Smooth muscle cell of the brain vasculature (primary cell): ENCODE results near the gene SLC25A43.
"Not testable (repeated sequence)": the region's sequence is repeated elsewhere in the genome, so short reads cannot be mapped to it uniquely, and the experiment has no call there.

Source experiments
- DNase-seq: peaks from one replicate; pipeline ENCODE4 v3.0.0-alpha.2; 2012; ENCODE audit warnings: low read depth, low spot score

Gene SLC25A43

GRCh38 chrX:119407681-119408080 lies 8.5 kb downstream of the SLC25A43 start:
- no peak for DNase-seq

- DNase-seq, result no peak
Measured at GRCh38 chrX:119410027-119410819, 11.1 kb downstream of the SLC25A43 start.

- no peak for DNase-seq
Measured at GRCh38 chrX:119410854-119411253, 11.7 kb downstream of the SLC25A43 start.

DNA sequence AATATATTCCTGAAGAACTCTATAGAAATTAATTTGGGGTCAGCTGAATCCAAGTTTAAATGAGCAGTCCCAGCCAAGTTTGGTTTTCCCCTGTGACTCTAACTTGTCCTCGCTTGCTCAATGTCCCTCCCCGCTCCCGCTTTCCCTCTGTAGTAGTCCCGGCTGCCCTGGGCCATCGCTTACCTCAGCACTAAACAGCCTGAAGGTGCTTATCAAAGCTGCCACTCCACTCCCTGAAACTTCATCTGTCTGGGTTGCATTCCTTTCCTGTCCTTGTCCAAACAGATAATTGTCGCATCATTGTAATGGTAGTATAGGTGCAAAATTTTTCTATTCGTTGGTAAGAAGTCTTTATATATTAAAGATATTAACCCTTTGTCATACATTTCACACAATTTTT lies 12.8 kb downstream of the SLC25A43 start:
- DNase-seq, result no peak

GRCh38 chrX:119417376-119417775 lies 18.2 kb downstream of the SLC25A43 start:
- no peak for DNase-seq

- DNase-seq, result no peak
Measured at GRCh38 chrX:119417842-119418241, 18.7 kb downstream of the SLC25A43 start.

- DNase-seq, result no peak
Measured at GRCh38 chrX:119419146-119419545, 20.0 kb downstream of the SLC25A43 start.

DNA sequence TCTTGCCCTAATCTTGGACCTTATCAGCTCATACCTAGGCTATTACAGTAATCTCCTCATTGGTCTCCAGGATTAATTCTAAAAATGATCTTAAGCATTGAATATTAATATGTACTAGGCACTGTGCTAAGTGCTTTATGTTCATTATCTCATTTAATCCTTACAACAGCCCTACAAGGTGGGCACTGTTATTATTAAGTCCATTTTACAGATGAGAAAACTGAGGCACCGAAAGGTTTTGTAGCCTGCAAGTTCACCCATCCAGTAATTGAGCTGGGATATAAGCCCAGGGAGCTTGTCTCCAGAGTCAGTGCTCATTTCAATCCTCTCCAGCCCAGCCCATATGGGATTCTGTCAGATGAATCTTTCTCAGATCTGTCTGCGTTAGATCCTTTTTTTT lies 20.8 kb downstream of the SLC25A43 start:
- DNase-seq, result no peak

- no peak for DNase-seq
Measured at GRCh38 chrX:119421016-119421705, 22.0 kb downstream of the SLC25A43 start.

DNA sequence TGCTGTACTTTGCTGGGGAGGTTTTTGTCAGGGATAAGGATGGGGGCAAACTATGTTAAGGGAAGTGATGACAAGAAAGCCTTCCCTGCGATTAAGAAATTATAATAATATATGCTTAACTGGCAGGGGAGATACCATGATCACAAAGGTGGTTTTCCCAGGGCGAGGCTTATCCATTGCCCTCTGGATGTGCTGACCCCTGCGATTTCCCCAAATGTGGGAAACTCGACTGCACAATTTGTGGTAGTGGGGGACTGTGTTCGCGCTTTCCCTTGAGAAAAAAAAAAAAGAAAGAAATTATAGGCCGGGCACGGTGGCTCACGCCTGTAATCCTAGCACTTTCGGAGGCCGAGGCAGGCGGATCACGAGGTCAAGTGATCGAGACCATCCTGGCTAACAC lies 24.5 kb downstream of the SLC25A43 start:
- DNase-seq, result no peak

- no peak for DNase-seq
Measured at GRCh38 chrX:119424999-119425398, 25.9 kb downstream of the SLC25A43 start.

GRCh38 chrX:119427024-119427794 lies 28.1 kb downstream of the SLC25A43 start:
- DNase-seq, result no peak

- no peak for DNase-seq
Measured at GRCh38 chrX:119427795-119428185, 28.7 kb downstream of the SLC25A43 start.

DNA sequence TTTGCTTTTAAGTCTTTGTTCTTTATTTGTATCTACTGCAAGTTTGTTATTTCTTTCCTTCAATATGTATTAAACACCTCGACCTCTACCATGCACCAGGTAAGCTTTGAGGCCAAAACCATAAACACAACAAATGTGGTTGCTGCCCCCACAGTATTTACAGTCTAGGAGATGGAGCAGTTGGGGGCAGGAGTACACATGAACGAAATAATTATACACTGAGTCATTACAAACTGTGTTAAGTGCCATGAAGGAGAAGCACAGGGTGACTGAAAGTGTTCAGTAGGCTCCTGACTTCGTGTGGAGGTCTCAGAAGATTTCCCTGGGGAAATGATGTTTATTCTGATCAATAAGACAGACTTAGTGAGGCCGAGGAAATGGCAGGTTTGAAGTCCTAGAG lies 30.3 kb downstream of the SLC25A43 start:
- no peak for DNase-seq

- not testable (repeated sequence) for DNase-seq
Measured at GRCh38 chrX:119441295-119441694, 42.2 kb downstream of the SLC25A43 start.

DNA sequence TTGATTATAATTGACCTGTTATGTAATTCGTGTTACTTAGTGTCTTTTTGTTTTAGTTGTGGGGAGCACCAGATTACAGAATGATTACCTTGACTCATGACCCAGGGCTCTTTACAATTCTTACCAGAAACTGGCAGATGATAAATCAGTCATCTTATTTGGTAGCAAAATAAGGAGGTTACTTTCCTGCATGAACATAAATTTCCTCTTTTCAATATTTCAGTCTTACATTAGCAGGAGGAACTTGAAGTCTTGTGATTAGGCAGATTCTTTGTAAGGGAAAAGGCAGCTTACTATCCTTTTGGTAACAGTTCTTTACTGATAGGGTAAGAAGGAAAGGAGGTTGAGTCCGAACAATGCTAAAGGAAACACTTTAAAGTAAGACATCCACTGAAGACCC lies 43.1 kb downstream of the SLC25A43 start:
- no peak for DNase-seq

GRCh38 chrX:119453202-119453601 lies 54.1 kb downstream of the SLC25A43 start:
- DNase-seq, result no peak

DNA sequence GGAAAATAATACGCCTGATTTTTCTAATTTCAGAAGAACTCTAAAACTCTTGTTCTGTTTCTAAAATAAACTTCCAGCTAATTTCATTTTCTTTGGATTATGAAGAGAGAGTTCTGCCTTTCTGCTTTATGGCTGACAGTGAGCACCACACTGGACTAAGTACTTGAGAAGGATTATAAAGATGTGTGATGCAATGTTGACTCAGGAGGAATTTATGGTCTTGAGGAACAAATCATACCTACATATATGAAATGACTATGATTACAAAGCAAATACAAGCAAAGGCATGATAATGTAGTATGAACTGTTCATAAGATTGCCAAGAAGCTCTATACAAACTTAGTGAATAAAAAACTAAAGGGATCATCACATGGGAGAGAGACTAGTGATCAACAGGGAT lies 56.1 kb downstream of the SLC25A43 start:
- no peak for DNase-seq

DNA sequence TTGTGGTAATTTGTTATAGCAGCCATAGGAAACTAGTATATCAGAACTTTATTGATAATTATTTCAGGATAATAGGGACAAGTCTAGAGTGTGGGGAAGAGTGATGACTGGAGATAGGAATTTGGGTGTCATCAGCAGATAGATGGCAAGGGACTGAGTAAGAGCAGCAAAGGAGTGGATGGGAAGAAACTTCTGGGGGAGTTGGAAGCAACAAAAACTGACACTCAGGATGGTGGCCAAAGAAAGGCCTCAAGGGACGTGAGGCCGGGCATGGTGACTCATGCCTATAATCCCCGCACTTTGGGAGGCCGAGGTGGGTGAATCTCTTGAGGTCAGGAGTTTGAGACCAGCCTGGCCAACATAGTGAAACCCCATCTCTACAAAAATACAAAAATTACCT lies 60.0 kb downstream of the SLC25A43 start:
- no peak for DNase-seq

GRCh38 chrX:119465555-119465954 lies 66.4 kb downstream of the SLC25A43 start:
- no peak for DNase-seq

- DNase-seq, result no peak
Measured at GRCh38 chrX:119466970-119467369, 67.8 kb downstream of the SLC25A43 start.

GRCh38 chrX:119467433-119467832 lies 68.3 kb downstream of the SLC25A43 start:
- DNase-seq, result no peak
